Measurements from ENCODE around the gene HOXB3.

HOXB3 gene

GRCh38 chr17:48578616-48579470 is 11.2 kb downstream of the HOXB3 start:
- Histone ChIP-seq H3K4me3 (ENCODE audit: low read length) (no peak overlapping the region), H2BK120ac (ENCODE audit: low read depth, low read length) (no peak overlapping the region), H2BK15ac (replicated peaks; ENCODE audit: low read depth) (no peak overlapping the region), H3K4me1 (ENCODE audit: control insufficient read depth, low read depth, low read length) (peaks cover 1% of the 10 kb centered on the region), H3K27ac (ENCODE audit: low read depth, low read length) (no peak overlapping the region), H3K56ac (ENCODE audit: low read length) (no peak overlapping the region), H3K4me2 (ENCODE audit: low read length) (peak overlapping the region; percentile 59), H3K18ac (ENCODE audit: low read length) (no peak overlapping the region), H2BK5ac (ENCODE audit: low read length) (no peak overlapping the region), H3K23ac (ENCODE audit: low read length) (no peak overlapping the region), H3K9ac (ENCODE audit: low read length) (no peak overlapping the region), H2AK5ac (ENCODE audit: low read length) (no peak overlapping the region), H4K5ac (ENCODE audit: low read length) (no peak overlapping the region), H3K79me1 (ENCODE audit: low read length) (no peaks in the 10 kb centered on the region), H4K8ac (ENCODE audit: low read depth, low read length) (no peak overlapping the region), H3K36me3 (ENCODE audit: control insufficient read depth, insufficient read depth, low read length) (no peaks in the 10 kb centered on the region), H3K79me2 (ENCODE audit: control insufficient read depth, insufficient read depth, low read length) (no peaks in the 10 kb centered on the region), H3K4ac (ENCODE audit: low read depth, low read length) (no peak overlapping the region), H3K27me3 (ENCODE audit: insufficient read depth, low read length, poor library complexity) (peaks cover 90% of the 10 kb centered on the region)
- no CpG with 5 or more reads among the region's 43 CpGs for WGBS (ENCODE audit: extremely low coverage, insufficient coverage, low lambda C conversion rate)
- no peak for DNase-seq

DNA sequence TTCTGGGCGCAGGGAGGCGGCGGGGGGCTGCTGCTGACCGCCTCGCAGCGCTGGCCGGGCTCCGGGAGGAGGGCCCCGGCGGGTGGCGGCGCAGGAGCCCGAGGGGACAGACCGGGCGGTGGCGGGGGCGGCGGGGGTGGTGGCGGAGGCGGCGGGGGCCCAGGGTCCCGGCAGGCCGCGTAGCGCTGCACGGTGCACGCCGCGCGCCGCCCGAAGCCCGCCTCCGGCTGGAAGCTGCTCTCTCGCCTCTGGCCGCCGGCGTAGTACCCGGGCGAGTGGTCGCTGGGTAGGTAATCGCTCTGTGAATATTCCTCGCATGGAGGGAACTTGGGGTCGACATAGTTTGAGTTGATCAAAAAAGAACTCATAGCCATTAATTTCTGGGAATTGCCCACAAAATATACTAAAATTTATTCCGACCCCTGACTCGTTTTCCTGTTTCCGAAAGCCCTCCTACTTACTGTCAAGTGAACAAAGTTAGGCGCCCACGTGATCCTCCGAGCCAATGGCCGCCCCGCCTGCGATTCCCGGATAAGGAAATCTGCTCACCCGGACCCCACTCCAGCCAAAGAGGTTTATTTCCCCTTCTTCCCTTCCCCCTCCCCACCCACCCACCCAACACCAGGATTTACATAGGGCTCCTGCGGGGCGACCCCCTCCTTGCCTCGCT is 12.0 kb downstream of the HOXB3 start, which contains the start of gene HOXB4:
Gene HOXB4 (minus strand): TSS at position 405 of the 670 bp plus-strand sequence. CDS start 31 bp downstream, at position 374.
- H3K79me1 ChIP-seq (ENCODE audit: low read length), result no peaks in the 10 kb centered on the region
- no peak within 1 kb of the TSS for H3K4ac ChIP-seq (ENCODE audit: low read depth, low read length)
- H2BK120ac ChIP-seq (ENCODE audit: low read depth, low read length), result no peak within 1 kb of the TSS
- no peak within 1 kb of the TSS for H3K18ac ChIP-seq (ENCODE audit: low read length)
- H3K9ac ChIP-seq (ENCODE audit: low read length), result no peak within 1 kb of the TSS
- no peak within 1 kb of the TSS for H2AK5ac ChIP-seq (ENCODE audit: low read length)
- no peak within 1 kb of the TSS for H3K23ac ChIP-seq (ENCODE audit: low read length)
- peak within 1 kb of the TSS; percentile 79 for H3K4me2 ChIP-seq (ENCODE audit: low read length)
- no peaks in the 10 kb centered on the region for H3K79me2 ChIP-seq (ENCODE audit: control insufficient read depth, insufficient read depth, low read length)
- H4K5ac ChIP-seq (ENCODE audit: low read length), result no peak within 1 kb of the TSS
- no peak within 1 kb of the TSS for H2BK5ac ChIP-seq (ENCODE audit: low read length)
- no peak within 1 kb of the TSS for H2BK15ac ChIP-seq (replicated peaks; ENCODE audit: low read depth)
- no peak within 1 kb of the TSS for H3K4me3 ChIP-seq (ENCODE audit: low read length)
- WGBS (ENCODE audit: extremely low coverage, insufficient coverage, low lambda C conversion rate), result no CpG with 5 or more reads among the region's 58 CpGs
- no peak within 1 kb of the TSS for H3K27ac ChIP-seq (ENCODE audit: low read depth, low read length)
- H3K4me1 ChIP-seq (ENCODE audit: control insufficient read depth, low read depth, low read length), result peaks cover 1% of the 10 kb centered on the region
- no peak within 1 kb of the TSS for H3K56ac ChIP-seq (ENCODE audit: low read length)
- H3K27me3 ChIP-seq (ENCODE audit: insufficient read depth, low read length, poor library complexity), result peaks cover 90% of the 10 kb centered on the region
- DNase-seq, result peak; percentile 75
- no peak within 1 kb of the TSS for H4K8ac ChIP-seq (ENCODE audit: low read depth, low read length)
- H3K36me3 ChIP-seq (ENCODE audit: control insufficient read depth, insufficient read depth, low read length), result no peaks in the 10 kb centered on the region

DNA sequence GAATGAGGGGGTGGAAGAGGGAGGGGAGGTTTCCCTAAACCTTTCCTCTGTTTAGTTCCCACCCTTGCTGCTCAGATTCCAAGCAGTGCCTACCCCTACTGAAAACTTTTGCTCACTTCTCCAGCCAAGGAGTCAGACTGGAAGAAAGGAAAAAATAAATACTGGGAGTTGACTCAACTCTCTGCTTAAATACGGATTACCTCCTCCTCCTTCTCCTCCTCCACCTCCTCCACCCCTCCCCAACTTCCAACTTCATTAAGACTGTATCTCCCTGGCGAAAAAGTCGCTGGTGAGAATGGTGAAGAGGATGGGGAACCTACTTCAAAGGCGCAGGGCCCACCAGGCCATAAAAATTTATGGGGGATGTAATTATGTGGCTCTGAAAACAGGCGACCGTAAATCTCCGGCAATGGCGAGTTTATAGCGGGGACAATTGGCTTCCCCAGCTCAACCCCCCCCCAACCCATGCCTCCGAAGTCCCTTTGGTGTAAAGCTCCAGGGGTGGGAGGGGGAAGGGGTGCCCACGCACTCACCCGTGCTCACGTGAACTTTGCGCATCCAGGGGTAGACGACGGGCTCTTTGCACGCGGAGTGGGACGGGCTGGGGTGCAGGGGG is 12.6 kb downstream of the HOXB3 start:
- H2AK5ac ChIP-seq (ENCODE audit: low read length), result no peak overlapping the region
- H3K4me3 ChIP-seq (ENCODE audit: low read length), result no peak overlapping the region
- no peak overlapping the region for H3K18ac ChIP-seq (ENCODE audit: low read length)
- H4K5ac ChIP-seq (ENCODE audit: low read length), result no peak overlapping the region
- H3K36me3 ChIP-seq (ENCODE audit: control insufficient read depth, insufficient read depth, low read length), result no peaks in the 10 kb centered on the region
- WGBS (ENCODE audit: extremely low coverage, insufficient coverage, low lambda C conversion rate), result no CpG with 5 or more reads among the region's 19 CpGs
- no peak overlapping the region for H3K27ac ChIP-seq (ENCODE audit: low read depth, low read length)
- no peak overlapping the region for H2BK15ac ChIP-seq (replicated peaks; ENCODE audit: low read depth)
- H2BK5ac ChIP-seq (ENCODE audit: low read length), result no peak overlapping the region
- H3K79me1 ChIP-seq (ENCODE audit: low read length), result no peaks in the 10 kb centered on the region
- H3K4ac ChIP-seq (ENCODE audit: low read depth, low read length), result no peak overlapping the region
- H3K56ac ChIP-seq (ENCODE audit: low read length), result no peak overlapping the region
- H3K4me2 ChIP-seq (ENCODE audit: low read length), result no peak overlapping the region
- no peak overlapping the region for H3K9ac ChIP-seq (ENCODE audit: low read length)
- no peak for DNase-seq
- H3K23ac ChIP-seq (ENCODE audit: low read length), result no peak overlapping the region
- H3K27me3 ChIP-seq (ENCODE audit: insufficient read depth, low read length, poor library complexity), result peaks cover 90% of the 10 kb centered on the region
- H3K4me1 ChIP-seq (ENCODE audit: control insufficient read depth, low read depth, low read length), result peaks cover 1% of the 10 kb centered on the region
- no peak overlapping the region for H2BK120ac ChIP-seq (ENCODE audit: low read depth, low read length)
- no peak overlapping the region for H4K8ac ChIP-seq (ENCODE audit: low read depth, low read length)
- H3K79me2 ChIP-seq (ENCODE audit: control insufficient read depth, insufficient read depth, low read length), result no peaks in the 10 kb centered on the region

- Histone ChIP-seq H3K36me3 (ENCODE audit: control insufficient read depth, insufficient read depth, low read length) (no peaks in the 10 kb centered on the region), H2BK15ac (replicated peaks; ENCODE audit: low read depth) (no peak overlapping the region), H3K23ac (ENCODE audit: low read length) (no peak overlapping the region), H4K8ac (ENCODE audit: low read depth, low read length) (no peak overlapping the region), H3K4ac (ENCODE audit: low read depth, low read length) (no peak overlapping the region), H2BK5ac (ENCODE audit: low read length) (no peak overlapping the region), H3K79me1 (ENCODE audit: low read length) (no peaks in the 10 kb centered on the region), H3K56ac (ENCODE audit: low read length) (no peak overlapping the region), H3K18ac (ENCODE audit: low read length) (no peak overlapping the region), H3K27ac (ENCODE audit: low read depth, low read length) (no peak overlapping the region), H3K4me2 (ENCODE audit: low read length) (no peak overlapping the region), H3K27me3 (ENCODE audit: insufficient read depth, low read length, poor library complexity) (peaks cover 90% of the 10 kb centered on the region), H3K79me2 (ENCODE audit: control insufficient read depth, insufficient read depth, low read length) (no peaks in the 10 kb centered on the region), H3K4me3 (ENCODE audit: low read length) (no peak overlapping the region), H3K9ac (ENCODE audit: low read length) (no peak overlapping the region), H3K4me1 (ENCODE audit: control insufficient read depth, low read depth, low read length) (peaks cover 1% of the 10 kb centered on the region), H2AK5ac (ENCODE audit: low read length) (no peak overlapping the region), H2BK120ac (ENCODE audit: low read depth, low read length) (no peak overlapping the region), H4K5ac (ENCODE audit: low read length) (no peak overlapping the region)
- WGBS (ENCODE audit: extremely low coverage, insufficient coverage, low lambda C conversion rate), result no CpG with 5 or more reads among the region's 43 CpGs
- no peak for DNase-seq
These were observed 13.3 kb downstream of the HOXB3 start for GRCh38 chr17:48576479-48577309.

GRCh38 chr17:48575673-48576478 is 14.2 kb downstream of the HOXB3 start:
- H3K27ac ChIP-seq (ENCODE audit: low read depth, low read length), result no peak overlapping the region
- WGBS (ENCODE audit: extremely low coverage, insufficient coverage, low lambda C conversion rate), result no CpG with 5 or more reads among the region's 22 CpGs
- H2AK5ac ChIP-seq (ENCODE audit: low read length), result no peak overlapping the region
- H3K4me2 ChIP-seq (ENCODE audit: low read length), result no peak overlapping the region
- no peak overlapping the region for H4K8ac ChIP-seq (ENCODE audit: low read depth, low read length)
- H3K4me3 ChIP-seq (ENCODE audit: low read length), result no peak overlapping the region
- no peak overlapping the region for H3K9ac ChIP-seq (ENCODE audit: low read length)
- H2BK120ac ChIP-seq (ENCODE audit: low read depth, low read length), result no peak overlapping the region
- no peak overlapping the region for H3K23ac ChIP-seq (ENCODE audit: low read length)
- H3K4ac ChIP-seq (ENCODE audit: low read depth, low read length), result no peak overlapping the region
- H4K5ac ChIP-seq (ENCODE audit: low read length), result no peak overlapping the region
- H3K27me3 ChIP-seq (ENCODE audit: insufficient read depth, low read length, poor library complexity), result peaks cover 90% of the 10 kb centered on the region
- no peak overlapping the region for H2BK15ac ChIP-seq (replicated peaks; ENCODE audit: low read depth)
- no peak overlapping the region for H3K56ac ChIP-seq (ENCODE audit: low read length)
- H3K79me1 ChIP-seq (ENCODE audit: low read length), result no peaks in the 10 kb centered on the region
- H3K79me2 ChIP-seq (ENCODE audit: control insufficient read depth, insufficient read depth, low read length), result no peaks in the 10 kb centered on the region
- no peaks in the 10 kb centered on the region for H3K36me3 ChIP-seq (ENCODE audit: control insufficient read depth, insufficient read depth, low read length)
- DNase-seq, result no peak
- peaks cover 1% of the 10 kb centered on the region for H3K4me1 ChIP-seq (ENCODE audit: control insufficient read depth, low read depth, low read length)
- H3K18ac ChIP-seq (ENCODE audit: low read length), result no peak overlapping the region
- H2BK5ac ChIP-seq (ENCODE audit: low read length), result no peak overlapping the region
